ENCODE results near the gene CCDC33.

Gene CCDC33

GRCh38 chr15:74258456-74259291 lies 22.5 kb downstream of the CCDC33 start:
- no peak for DNase-seq (ENCODE audit: low spot score)

- no peak for DNase-seq (ENCODE audit: low spot score)
Observed at GRCh38 chr15:74259292-74259648, 23.1 kb downstream of the CCDC33 start.

GRCh38 chr15:74259821-74260607 lies 23.9 kb downstream of the CCDC33 start:
- no peak for DNase-seq (ENCODE audit: low spot score)

GRCh38 chr15:74261041-74261440 lies 24.9 kb downstream of the CCDC33 start:
- DNase-seq (ENCODE audit: low spot score), result no peak

- no peak for DNase-seq (ENCODE audit: low spot score)
Observed at GRCh38 chr15:74261685-74262084, 25.6 kb downstream of the CCDC33 start.

GRCh38 chr15:74262151-74262550 lies 26.0 kb downstream of the CCDC33 start:
- DNase-seq (ENCODE audit: low spot score), result no peak

GRCh38 chr15:74262625-74263024 lies 26.5 kb downstream of the CCDC33 start:
- no peak for DNase-seq (ENCODE audit: low spot score)

GRCh38 chr15:74263466-74263865 lies 27.3 kb downstream of the CCDC33 start:
- DNase-seq (ENCODE audit: low spot score), result no peak

- no peak for DNase-seq (ENCODE audit: low spot score)
Observed at GRCh38 chr15:74264081-74264501, 28.0 kb downstream of the CCDC33 start.

- DNase-seq (ENCODE audit: low spot score), result peak; percentile 30
Observed at GRCh38 chr15:74265046-74265639, 29.0 kb downstream of the CCDC33 start.

GRCh38 chr15:74268020-74268419 lies 31.9 kb downstream of the CCDC33 start:
- no peak for DNase-seq (ENCODE audit: low spot score)

- DNase-seq (ENCODE audit: low spot score), result no peak
Observed at GRCh38 chr15:74269362-74270035, 33.4 kb downstream of the CCDC33 start.

GRCh38 chr15:74270155-74270554 lies 34.0 kb downstream of the CCDC33 start:
- DNase-seq (ENCODE audit: low spot score), result no peak

GRCh38 chr15:74270854-74271520 lies 34.9 kb downstream of the CCDC33 start:
- no peak for DNase-seq (ENCODE audit: low spot score)

GRCh38 chr15:74272812-74273211 lies 36.7 kb downstream of the CCDC33 start:
- DNase-seq (ENCODE audit: low spot score), result no peak

- DNase-seq (ENCODE audit: low spot score), result no peak
Observed at GRCh38 chr15:74274470-74275038, 38.4 kb downstream of the CCDC33 start.

- peak; percentile 66 for DNase-seq (ENCODE audit: low spot score)
Observed at GRCh38 chr15:74275957-74276356, 39.8 kb downstream of the CCDC33 start.

- DNase-seq (ENCODE audit: low spot score), result no peak
Observed at GRCh38 chr15:74276560-74276959, 40.4 kb downstream of the CCDC33 start.

- no peak for DNase-seq (ENCODE audit: low spot score)
Observed at GRCh38 chr15:74277242-74277810, 41.2 kb downstream of the CCDC33 start.

- DNase-seq (ENCODE audit: low spot score), result no peak
Observed at GRCh38 chr15:74278207-74278606, 42.1 kb downstream of the CCDC33 start.

Measured in NAMALWA (cell line).